GM12891 (cell line): ENCODE measurements around the gene GGA2.
A peak's percentile ranks its signal among the peaks of the same experiment; 100 is the strongest.

Experiments
- DNase-seq: peaks from one replicate; pipeline ENCODE4 v3.0.0; 2011; ENCODE audit warnings: low spot score; ENCODE audit not compliant: insufficient read length
- FAIRE-seq: peaks from 2 replicates; lab custom pipeline; 2011; peaks lifted over from hg19 to GRCh38; lab: Jason Lieb, UNC
- PAX5 ChIP-seq: IDR thresholded peaks from 2 replicates; pipeline ENCODE4 v1.6.1; 2011; ENCODE audit warnings: low read length, moderate library complexity, mild to moderate bottlenecking; ENCODE audit not compliant: insufficient read depth, severe bottlenecking
- POLR2A ChIP-seq: IDR thresholded peaks from 2 replicates; pipeline ENCODE4 v1.6.1; 2011; ENCODE audit warnings: low read depth, low read length, control low read depth
- POLR2AphosphoS5 ChIP-seq: IDR thresholded peaks from 2 replicates; pipeline ENCODE4 v1.6.1; 2011; ENCODE audit warnings: low read depth, low read length, control low read depth
- POU2F2 ChIP-seq: IDR thresholded peaks from 2 replicates; pipeline ENCODE4 v1.6.1; 2011; ENCODE audit warnings: low read depth, mild to moderate bottlenecking, control low read depth, low read length, moderate library complexity
- SPI1 ChIP-seq: IDR thresholded peaks from 2 replicates; pipeline ENCODE4 v1.6.1; 2011; ENCODE audit warnings: low read depth, low read length, control low read depth
- TAF1 ChIP-seq: IDR thresholded peaks from 2 replicates; pipeline ENCODE4 v1.6.1; 2011; ENCODE audit warnings: low read depth, low read length, control low read depth

Gene GGA2

GRCh38 chr16:23505671-23506605 is 4.4 kb downstream of the GGA2 start:
- peak; percentile 23 for FAIRE-seq
- TF ChIP-seq POLR2A, result no peak
- TF ChIP-seq POLR2AphosphoS5, result no peak
- TF ChIP-seq POU2F2, result 0 out of 2 replicates have a peak, but pooled peaks have one; percentile 10
- no peak for DNase-seq

GRCh38 chr16:23505180-23505665 is 5.1 kb downstream of the GGA2 start:
- TF ChIP-seq PAX5, result no peak
- TF ChIP-seq POLR2A, result no peak
- no peak for TF ChIP-seq SPI1
- TF ChIP-seq POU2F2, result no peak
- no peak for TF ChIP-seq TAF1
- no peak for TF ChIP-seq POLR2AphosphoS5
- FAIRE-seq, result no peak
- DNase-seq, result no peak

DNA sequence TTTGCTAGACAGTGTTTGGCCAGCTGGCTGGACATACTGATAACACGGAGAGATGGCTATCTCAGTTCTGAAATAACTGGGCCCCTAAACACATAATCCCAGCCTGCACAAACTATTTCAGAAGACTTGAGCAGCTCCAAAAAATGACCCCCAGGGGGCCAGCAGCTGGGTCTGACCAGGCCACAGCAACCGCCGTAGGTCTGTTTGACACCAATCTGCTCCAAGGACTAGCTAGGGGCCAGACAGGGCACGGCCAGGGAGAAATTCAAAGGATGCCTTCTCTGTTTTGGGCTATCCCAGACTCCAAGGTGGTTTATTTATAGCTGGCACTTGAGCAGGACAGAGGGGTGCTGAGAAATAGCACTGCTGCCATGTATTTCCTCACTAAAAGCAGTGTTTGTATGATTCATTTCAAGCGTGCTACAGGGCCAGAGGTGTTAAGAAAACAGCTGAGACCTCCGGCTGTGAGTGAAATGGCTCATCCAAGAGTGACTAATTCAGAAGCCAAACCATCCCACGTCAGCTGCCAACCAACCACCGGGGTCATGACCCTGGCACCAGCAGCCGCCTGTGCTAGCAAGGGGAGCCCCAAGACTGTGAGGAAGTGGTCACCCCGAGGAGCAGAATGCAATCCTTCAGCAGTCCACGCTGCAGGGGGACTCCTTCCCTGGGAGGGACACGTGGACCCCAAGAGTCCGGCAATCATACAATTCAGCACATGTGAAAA is 5.7 kb downstream of the GGA2 start:
- TF ChIP-seq TAF1, result no peak
- TF ChIP-seq POLR2AphosphoS5, result peak; percentile 37; the same call in 1 of the 2 replicates
- TF ChIP-seq POLR2A, result no peak
- peak; percentile 80 for TF ChIP-seq PAX5
- peak; percentile 90 for TF ChIP-seq SPI1
- peak; percentile 86 for TF ChIP-seq POU2F2
- peak; percentile 34 for DNase-seq

GRCh38 chr16:23504076-23504452 is 6.2 kb downstream of the GGA2 start:
- DNase-seq (no peak), FAIRE-seq (no peak)
- TF ChIP-seq POU2F2, result no peak
- TF ChIP-seq POLR2AphosphoS5, result no peak
- TF ChIP-seq PAX5, result no peak
- TF ChIP-seq POLR2A, result no peak
- TF ChIP-seq TAF1, result no peak

More for the DNA sequence above, 5.7 kb downstream of the GGA2 start:
- peak; percentile 81 for FAIRE-seq

DNA sequence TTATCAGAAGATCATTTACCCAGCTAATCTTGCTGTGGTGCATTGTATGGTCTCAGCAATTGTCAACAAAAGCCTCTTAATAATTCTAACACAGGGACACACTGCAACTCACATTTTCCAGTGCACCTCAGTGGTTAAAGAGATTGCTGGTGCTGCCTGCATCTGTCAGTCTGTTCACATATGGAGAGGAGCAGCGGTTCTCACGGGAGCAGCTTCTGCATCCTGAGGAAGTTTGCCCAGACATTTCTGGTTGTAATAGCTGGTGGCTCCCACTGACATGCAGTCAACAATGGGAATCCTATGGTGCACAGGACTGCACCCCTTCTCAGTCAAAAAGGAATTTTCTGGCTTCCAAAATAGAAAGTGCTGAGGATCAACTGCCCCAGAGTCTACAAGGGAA is 7.8 kb downstream of the GGA2 start:
- no peak for FAIRE-seq

DNA sequence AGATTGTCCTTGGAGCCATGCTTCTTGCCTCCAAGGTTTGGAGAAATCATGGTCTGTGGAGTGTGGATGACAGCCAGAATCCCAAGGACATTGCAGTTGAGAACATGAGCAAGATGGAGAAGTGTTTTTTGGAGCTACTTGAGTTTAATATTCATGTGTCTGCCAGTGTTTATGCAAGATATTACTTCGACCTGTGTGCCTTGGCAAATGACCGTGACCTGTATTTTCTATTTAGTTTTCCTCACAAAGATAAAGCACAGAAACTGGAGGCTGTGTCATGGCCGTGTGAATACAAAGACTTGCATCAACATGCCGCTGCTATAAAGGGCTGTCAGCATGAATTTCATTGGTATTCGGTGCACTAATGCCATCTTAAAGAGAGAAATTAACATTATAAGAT is 9.0 kb downstream of the GGA2 start:
- no peak for DNase-seq
- no peak for TF ChIP-seq POLR2A
- no peak for TF ChIP-seq POLR2AphosphoS5
- TF ChIP-seq SPI1, result no peak
- no peak for TF ChIP-seq TAF1
- TF ChIP-seq POU2F2, result no peak
- no peak for TF ChIP-seq PAX5
- no peak for FAIRE-seq

More for the DNA sequence above, 7.8 kb downstream of the GGA2 start:
- TF ChIP-seq PAX5, result no peak
- TF ChIP-seq POLR2AphosphoS5, result no peak
- no peak for TF ChIP-seq TAF1
- no peak for TF ChIP-seq SPI1
- no peak for TF ChIP-seq POLR2A
- TF ChIP-seq POU2F2, result no peak
- no peak for DNase-seq

DNA sequence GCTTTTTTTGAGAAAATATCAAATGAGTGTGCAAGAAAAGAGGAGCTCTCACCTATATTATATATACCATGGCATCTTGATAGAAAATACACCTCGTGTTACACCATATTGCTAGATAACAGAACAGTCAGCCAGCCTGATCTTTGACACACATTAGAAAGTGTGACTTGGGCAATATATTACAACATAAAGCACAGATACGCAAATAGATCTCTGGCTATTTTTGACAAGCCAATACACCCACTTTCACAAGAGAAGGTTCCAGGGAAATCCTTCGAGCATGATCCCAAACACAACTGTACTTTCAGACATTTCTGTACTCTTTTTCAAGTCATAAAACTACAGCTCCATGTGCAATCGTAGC is 9.4 kb downstream of the GGA2 start:
- DNase-seq, result no peak
- no peak for FAIRE-seq
- TF ChIP-seq POLR2AphosphoS5, result no peak
- no peak for TF ChIP-seq TAF1
- no peak for TF ChIP-seq SPI1
- TF ChIP-seq POLR2A, result no peak

- FAIRE-seq (no peak), DNase-seq (no peak)
- TF ChIP-seq TAF1 (no peak), POU2F2 (no peak), SPI1 (no peak), POLR2AphosphoS5 (no peak), POLR2A (no peak), PAX5 (no peak)
Observed at GRCh38 chr16:23500212-23500861, 10.0 kb downstream of the GGA2 start.

GRCh38 chr16:23499801-23500200 is 10.5 kb downstream of the GGA2 start:
- no peak for FAIRE-seq
- no peak for TF ChIP-seq SPI1

GRCh38 chr16:23498863-23499262 is 11.4 kb downstream of the GGA2 start:
- FAIRE-seq (no peak), DNase-seq (no peak)
- TF ChIP-seq TAF1 (no peak), POLR2AphosphoS5 (no peak), POLR2A (no peak), SPI1 (no peak), PAX5 (no peak), POU2F2 (no peak)

More at GRCh38 chr16:23499801-23500200, 10.5 kb downstream of the GGA2 start:
- no peak for DNase-seq
